ENCODE data around the gene XYLB. TPM values are rescaled to one million over a fixed set of nuclear protein-coding genes. Genes with fewer than 3 reads are reported as not detected.

The XYLB gene
- total RNA-seq, 1 donor from 2014 or later = 0.43 TPM

DNA sequence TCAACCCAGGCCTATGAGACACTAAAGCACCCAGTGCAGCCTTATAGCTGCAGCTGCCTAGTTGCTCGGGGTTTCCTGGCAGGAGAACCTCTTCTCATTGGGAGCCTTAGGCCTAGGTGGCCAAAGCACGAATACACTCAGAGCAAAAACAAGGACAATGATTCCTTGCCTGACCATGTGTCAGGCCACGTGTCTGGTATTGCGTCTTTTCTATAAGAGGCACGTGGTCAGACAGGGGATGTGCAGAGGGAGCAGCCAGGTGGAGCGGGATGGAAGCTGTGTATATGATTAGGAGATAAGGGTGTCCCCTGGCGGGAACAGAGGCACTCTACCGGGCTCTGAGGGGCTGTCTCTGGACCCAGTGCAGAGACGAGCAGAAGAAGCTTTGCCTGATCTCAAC, 38.1 kb upstream of the XYLB start:
- no peak for DNase-seq (ENCODE audit: low spot score in 2 of 2)
- H3K27ac ChIP-seq = no peak overlapping the region
- no peak overlapping the region for H3K4me3 ChIP-seq
- H3K27me3 ChIP-seq = no peaks in the 10 kb centered on the region
- no peaks in the 10 kb centered on the region for H3K36me3 ChIP-seq
- no peaks in the 10 kb centered on the region for H3K9me3 ChIP-seq
- intact Hi-C loops (cut with DNase I) = no loop called here
- no peaks in the 10 kb centered on the region for H3K4me1 ChIP-seq
- TF ChIP-seq CTCF (IDR thresholded peaks at IDR 0.05) = no peak

- intact Hi-C loops (cut with DNase I) = no loop called here
- Histone ChIP-seq H3K9me3 (no peaks in the 10 kb centered on the region), H3K36me3 (no peaks in the 10 kb centered on the region), H3K27ac (no peak overlapping the region), H3K4me1 (no peaks in the 10 kb centered on the region), H3K4me3 (no peak overlapping the region), H3K27me3 (no peaks in the 10 kb centered on the region)
- DNase-seq (ENCODE audit: low spot score in 2 of 2) = no peak
- TF ChIP-seq CTCF (IDR thresholded peaks at IDR 0.05) = no peak
Observed at GRCh38 chr3:38311476-38311875, 35.1 kb upstream of the XYLB start.

GRCh38 chr3:38311941-38312340, 34.6 kb upstream of the XYLB start:
- DNase-seq (ENCODE audit: low spot score in 2 of 2) = no peak
- no peaks in the 10 kb centered on the region for H3K27me3 ChIP-seq
- H3K4me3 ChIP-seq = no peak overlapping the region
- no peak for TF ChIP-seq CTCF (IDR thresholded peaks at IDR 0.05)
- H3K9me3 ChIP-seq = no peaks in the 10 kb centered on the region
- no peak overlapping the region for H3K27ac ChIP-seq
- intact Hi-C loops (cut with DNase I) = no loop called here
- no peaks in the 10 kb centered on the region for H3K4me1 ChIP-seq
- no peaks in the 10 kb centered on the region for H3K36me3 ChIP-seq

GRCh38 chr3:38312356-38312755, 34.2 kb upstream of the XYLB start:
- no peaks in the 10 kb centered on the region for H3K9me3 ChIP-seq
- TF ChIP-seq CTCF (IDR thresholded peaks at IDR 0.05) = no peak
- DNase-seq (ENCODE audit: low spot score in 2 of 2) = no peak
- no peaks in the 10 kb centered on the region for H3K27me3 ChIP-seq
- intact Hi-C loops (cut with DNase I) = no loop called here
- H3K4me1 ChIP-seq = no peaks in the 10 kb centered on the region
- no peaks in the 10 kb centered on the region for H3K36me3 ChIP-seq
- no peak overlapping the region for H3K4me3 ChIP-seq
- no peak overlapping the region for H3K27ac ChIP-seq

- DNase-seq (ENCODE audit: low spot score in 2 of 2) = no peak
- no peaks in the 10 kb centered on the region for H3K27me3 ChIP-seq
Observed at GRCh38 chr3:38313263-38313662, 33.3 kb upstream of the XYLB start.

More at GRCh38 chr3:38313263-38313662, 33.3 kb upstream of the XYLB start:
- Histone ChIP-seq H3K27ac (no peak overlapping the region), H3K4me3 (no peak overlapping the region), H3K36me3 (no peaks in the 10 kb centered on the region), H3K4me1 (no peaks in the 10 kb centered on the region), H3K9me3 (no peaks in the 10 kb centered on the region)
- intact Hi-C loops (cut with DNase I) = no loop called here
- TF ChIP-seq CTCF (IDR thresholded peaks at IDR 0.05) = no peak

Measured in ascending aorta (tissue), 2 donors.